NT2/D1 (cell line): Measurements from ENCODE around the gene ANTXRL.

Experiments used
- SUZ12 ChIP-seq: IDR thresholded peaks from 2 replicates; pipeline ENCODE4 v1.6.1; 2011; ENCODE audit not compliant: insufficient read length, insufficient read depth; ENCODE audit errors: extremely low read depth
- YY1 ChIP-seq: IDR thresholded peaks from 2 replicates; pipeline ENCODE4 v1.6.1; 2011; ENCODE audit not compliant: insufficient read length, insufficient read depth
- ZNF274 ChIP-seq: IDR thresholded peaks from 2 replicates; pipeline ENCODE4 v1.6.1; 2011; ENCODE audit warnings: mild to moderate bottlenecking, low read depth, low read length

GRCh38 chr10:46301721-46302479, 15.1 kb downstream of the ANTXRL start:
- TF ChIP-seq SUZ12, result no peak
- TF ChIP-seq ZNF274, result no peak
- TF ChIP-seq YY1, result no peak
